HG02588 (cell line): ENCODE results near the gene ABHD4.
"Not testable (repeated sequence)": the region's sequence is repeated elsewhere in the genome, so short reads cannot be mapped to it uniquely, and the experiment has no call there.

Source experiments
- ATAC-seq: cut with Tn5 transposase; IDR thresholded peaks from one replicate; pipeline ENCODE4 v1.9.1; 2021; ENCODE audit warnings: mild to moderate bottlenecking, moderate library complexity; ENCODE audit not compliant: unreplicated experiment

The ABHD4 gene

DNA sequence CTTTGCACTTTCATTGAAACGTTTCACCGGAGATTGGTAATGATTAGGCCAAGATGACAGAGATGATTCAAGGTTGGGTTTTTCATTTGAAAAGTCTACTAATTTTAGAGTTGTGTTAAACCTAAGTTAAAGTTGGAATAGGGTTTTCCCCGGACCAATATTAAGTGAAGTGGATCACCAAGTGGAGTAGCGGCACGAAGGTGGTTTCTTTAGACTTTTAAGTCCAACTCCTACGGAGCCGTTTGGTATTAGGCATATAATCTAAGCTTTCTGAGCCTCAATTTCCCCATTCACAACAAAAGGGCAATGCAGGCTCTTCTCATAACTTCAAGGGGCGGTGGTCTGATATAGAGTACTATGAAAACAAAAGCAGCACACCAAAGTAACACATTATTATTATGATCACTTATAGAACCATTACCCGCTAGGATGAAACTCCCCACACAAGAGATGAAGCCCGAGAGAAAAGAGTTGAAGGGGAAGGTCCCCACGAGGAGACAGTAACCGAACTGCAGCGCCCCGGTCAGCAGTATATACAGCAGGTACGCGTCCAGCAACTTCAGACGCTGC, 9.5 kb upstream of the ABHD4 start:
- ATAC-seq, result no peak

DNA sequence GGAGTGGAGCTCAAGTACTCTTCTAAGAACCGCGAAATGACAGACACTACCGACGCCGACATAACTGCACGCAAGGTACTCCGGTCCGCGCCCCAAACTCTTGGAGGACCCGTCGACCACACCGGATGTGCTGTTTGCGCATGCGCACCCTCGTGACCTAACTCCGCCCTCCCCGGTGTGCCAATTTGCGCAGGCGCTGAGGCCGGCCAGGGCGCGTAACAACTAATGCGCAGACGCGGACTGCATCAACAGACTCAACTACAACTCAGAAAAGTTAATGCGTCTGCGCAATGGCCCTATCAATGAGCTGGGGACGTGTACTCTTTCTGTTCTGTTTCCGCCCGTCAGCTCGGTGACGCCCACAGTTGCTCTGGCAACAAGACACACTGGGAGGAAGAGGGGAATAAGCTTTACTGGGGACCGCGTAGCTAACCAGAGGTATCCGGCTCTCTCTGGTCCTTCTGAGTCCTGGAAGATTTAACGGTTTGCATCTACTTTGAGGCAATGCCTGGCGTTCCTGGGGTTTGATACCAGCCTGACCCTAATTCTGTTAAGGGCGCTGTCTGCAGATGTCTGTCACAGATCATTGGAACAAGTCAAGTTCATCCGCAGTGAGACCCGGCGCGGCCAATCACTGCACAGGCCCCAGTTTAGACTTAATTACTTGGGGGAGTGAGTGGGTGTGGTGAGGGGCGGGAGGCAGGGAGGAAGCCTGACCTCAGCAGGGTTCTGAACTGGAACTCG, 8.8 kb upstream of the ABHD4 start, which contains the start of gene DAD1:
TSS of gene DAD1 (minus strand) at position 129 of the 744 bp plus-strand sequence. CDS start at position 62, 67 bp downstream.
- peak; percentile 86 for ATAC-seq

DNA sequence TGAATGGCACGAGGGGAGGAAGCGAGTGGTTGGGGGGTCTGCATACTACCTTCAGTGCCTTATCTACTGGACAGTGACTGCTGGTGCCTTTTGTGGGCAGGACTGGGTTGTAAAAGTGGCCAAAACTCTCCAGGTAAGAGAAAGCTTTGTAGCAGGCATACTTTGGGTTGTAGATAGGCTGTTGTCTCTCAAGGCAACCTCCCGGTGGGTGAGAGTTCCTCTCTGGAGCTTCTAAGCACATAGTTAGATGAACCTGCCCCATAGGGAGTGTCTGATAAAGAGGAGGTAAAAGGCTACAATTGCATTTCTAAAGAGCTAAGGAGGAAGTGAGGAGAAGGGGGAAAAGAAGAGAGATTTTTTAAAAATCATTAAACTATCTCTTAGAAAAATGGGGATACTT, 4.9 kb upstream of the ABHD4 start:
- no peak for ATAC-seq

DNA sequence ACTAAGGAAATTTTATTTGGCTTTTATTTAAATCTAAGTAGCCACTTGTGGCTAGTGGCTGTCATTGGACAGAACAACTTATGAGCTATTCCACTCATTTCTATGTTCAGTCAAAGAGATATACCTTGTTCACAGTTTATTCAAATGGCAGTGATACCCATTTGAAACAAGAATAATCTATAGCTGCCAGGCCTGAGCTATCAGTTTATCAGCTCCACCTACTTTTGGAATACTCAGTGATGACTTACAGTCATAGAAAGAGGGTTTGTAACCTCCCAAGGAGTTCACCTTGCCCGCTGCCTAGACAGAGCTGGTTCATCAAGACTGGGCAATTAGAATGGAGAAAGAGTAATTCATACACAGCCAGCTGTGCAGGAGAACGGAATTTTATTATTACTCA, 4.5 kb upstream of the ABHD4 start:
- ATAC-seq, result no peak

DNA sequence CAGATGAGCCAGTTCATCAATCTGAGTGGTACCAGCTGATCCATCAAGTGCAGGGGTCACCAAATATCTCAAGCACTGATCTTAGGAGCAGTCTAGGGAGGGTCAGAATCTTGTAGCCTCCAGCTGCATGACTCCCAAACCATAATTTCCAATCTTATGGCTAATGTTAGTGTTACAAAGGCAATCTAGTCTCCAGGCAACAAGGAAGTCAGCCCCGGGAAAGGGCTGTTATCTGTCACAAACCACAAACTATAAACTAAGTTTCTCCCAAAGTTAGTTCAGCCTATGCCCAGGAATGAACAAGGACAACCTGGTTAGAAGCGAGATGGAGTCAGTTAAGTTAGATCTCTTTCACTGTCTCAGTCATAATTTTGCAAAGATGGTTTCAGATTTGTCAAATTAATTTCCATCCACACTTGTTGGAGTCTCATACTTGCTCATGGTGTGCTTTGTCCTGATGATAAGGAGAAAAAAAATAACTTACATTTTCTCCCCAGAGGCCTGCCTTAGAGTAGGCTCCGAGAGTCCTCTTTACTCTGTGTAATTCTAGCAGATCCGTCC, 3.9 kb upstream of the ABHD4 start:
- no peak for ATAC-seq

DNA sequence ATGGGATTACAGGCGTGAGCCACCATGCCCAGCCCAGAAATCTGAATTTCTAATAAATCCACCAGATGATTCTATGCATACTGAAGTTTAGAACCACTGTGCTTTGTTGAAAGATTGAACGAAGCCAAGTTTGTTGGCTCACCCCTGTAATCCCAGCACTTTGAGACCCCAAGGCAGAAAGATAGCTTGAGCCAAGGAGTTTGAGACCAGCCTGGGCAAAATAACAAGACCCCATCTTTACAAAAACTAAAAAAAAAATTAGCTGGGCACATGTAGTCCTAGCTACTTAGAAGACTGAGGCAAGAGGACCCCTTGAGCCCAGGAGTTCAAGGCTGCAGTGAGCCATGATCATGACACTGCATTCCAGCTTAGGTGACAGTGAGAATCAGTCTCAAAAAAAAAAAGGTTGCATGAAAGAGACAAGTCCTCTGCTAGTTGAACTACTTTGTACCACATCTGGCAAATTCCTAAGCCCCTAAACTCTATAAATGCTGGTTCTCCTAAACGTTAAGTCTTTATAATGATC, 1.7 kb upstream of the ABHD4 start:
- no peak for ATAC-seq

DNA sequence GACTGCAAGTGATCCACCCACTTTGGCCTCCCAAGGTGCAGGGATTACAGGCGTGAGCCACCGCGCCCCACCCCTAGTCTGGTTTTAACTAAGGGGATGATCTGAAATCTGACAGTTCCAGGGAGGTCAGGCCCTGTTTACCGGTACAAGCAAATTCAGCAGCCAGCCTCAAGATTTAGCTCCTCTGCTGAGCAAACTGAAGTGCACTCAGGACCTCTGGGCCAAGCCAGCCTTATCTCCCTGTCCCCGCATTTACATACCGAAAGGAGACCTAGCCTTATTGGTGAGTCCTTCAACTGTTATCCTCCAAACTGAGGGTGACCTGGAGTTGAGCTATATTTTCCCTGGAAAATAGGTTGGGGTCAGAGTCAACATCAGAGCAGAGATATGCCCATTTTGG, 835 bp upstream of the ABHD4 start:
- ATAC-seq, result no peak

DNA sequence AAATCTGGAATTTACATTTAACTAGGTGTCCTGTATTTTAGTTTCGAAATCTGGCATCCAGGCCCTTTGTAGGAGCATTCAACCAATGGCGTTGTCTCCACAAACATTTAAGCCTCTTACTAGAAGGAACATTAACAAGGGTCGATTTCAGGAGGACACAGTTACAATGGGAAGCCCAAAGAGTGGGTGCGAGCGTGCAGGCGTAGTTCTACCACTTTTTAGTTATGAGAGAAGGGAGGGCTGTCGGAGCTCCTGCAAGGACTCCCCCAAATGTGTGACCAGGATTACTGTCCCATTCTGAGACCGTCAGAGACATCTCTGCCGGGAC, 365 bp upstream of the ABHD4 start:
- ATAC-seq, result peak; percentile 23

DNA sequence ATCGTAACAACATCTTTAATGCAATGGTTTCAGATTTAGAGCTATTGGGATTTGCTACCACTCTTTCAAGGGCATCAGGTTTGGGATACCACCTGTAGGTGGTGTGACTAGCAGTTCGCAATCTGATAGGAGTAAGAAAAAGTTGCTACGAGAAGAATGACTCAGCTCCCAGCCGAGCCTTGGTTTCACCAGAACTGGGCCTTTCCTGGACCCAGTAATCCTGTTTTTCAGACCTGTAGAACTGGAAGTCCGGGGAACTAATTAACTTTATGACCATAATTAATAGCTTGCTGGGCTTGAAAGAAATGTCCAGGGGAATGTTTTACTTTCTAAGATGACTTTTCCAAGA, 770 bp downstream of the ABHD4 start:
- ATAC-seq, result no peak

DNA sequence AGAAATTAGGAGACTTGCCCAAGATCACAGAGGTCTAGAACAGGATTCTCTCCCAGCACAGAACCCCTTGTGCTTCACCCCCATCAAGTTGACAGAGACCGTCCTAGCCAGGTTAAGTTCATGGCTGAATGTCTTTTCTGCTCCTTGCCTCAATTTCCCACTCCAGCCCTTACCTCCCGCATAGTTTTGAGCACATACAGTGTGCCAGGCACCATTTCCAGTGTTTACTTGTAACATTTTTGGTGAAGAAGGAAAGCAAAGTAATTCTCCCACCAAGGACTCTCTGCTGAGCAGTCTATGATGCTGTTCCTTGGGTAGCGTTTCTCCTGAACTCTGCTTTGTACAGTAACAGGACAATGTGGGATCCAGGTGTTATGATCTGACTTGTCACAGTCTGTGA, 1.2 kb downstream of the ABHD4 start:
- no peak for ATAC-seq

DNA sequence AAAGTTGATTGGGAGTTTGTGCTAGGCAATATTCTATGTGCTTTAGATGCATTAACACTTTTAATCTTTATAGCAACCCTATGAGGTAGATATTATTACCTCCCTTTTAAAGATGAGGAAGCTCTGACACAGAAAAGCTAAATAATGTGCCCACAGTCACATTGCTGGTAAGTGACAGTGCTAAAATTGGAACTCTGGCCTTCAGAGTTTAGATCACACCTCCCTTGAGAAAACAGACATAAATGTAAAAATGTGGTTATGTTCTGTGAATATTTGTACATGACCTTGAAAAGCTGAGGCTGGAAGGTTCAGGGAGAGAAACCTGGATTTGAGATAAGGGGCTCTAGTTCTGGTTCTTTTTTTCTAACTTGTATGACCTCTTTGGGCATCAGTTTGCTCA, 1.9 kb downstream of the ABHD4 start:
- no peak for ATAC-seq

DNA sequence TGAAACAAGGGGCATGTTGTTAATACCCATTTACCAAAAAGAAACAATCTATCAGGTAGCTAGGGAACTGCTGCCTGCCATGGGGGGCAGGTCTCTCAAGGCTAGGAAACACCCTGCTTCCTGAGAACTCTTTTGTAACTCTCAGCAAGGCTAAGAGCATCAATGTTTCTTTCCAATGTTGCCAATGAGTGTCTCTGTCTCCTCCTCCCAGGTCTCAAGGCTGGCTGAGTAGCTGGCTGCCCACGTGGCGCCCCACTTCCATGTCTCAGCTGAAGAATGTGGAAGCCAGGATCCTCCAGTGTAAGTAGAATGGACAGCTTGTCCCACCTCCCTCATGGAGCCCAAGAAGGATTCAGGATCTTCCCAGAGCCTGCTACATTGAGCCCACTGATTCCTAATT, 3.4 kb downstream of the ABHD4 start:
- no peak for ATAC-seq

DNA sequence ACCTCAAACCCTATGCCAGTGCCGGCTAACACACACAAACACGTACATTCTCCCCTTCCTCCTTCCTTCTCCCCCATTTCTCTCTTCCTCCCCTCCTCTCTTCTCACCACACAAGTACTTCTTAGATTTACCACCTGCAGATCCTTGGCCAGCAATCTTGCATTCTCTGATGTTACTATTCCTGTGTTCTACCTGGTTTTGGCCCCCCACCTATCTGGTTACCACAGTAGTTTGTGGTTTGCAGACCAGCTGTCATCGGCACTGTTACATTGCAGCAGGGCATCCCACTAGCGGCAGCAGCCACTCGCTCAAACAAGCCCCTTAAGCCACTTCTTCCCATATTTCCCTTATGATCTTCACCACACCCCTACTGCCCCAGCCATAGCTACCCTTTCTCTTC, 3.9 kb downstream of the ABHD4 start:
- ATAC-seq, result no peak

DNA sequence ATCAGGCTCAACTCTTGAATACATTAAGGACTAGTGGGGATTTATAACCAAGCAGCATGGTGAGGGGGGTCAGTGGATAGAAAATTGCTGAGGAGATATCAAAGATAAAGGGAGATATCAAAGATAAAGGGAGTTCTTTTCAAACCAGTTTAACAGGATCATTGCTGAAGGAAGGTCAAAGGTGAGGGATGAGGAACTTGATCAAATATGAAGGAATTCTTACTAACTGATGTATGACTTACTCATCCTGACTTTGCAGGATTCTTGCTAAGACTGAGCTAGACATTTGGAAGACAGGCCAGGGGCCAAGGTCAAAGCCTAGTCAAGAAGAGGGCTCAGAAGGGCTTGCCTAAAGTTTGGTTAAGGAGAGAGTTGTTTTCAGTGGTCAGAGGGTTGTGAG, 4.8 kb downstream of the ABHD4 start:
- no peak for ATAC-seq

DNA sequence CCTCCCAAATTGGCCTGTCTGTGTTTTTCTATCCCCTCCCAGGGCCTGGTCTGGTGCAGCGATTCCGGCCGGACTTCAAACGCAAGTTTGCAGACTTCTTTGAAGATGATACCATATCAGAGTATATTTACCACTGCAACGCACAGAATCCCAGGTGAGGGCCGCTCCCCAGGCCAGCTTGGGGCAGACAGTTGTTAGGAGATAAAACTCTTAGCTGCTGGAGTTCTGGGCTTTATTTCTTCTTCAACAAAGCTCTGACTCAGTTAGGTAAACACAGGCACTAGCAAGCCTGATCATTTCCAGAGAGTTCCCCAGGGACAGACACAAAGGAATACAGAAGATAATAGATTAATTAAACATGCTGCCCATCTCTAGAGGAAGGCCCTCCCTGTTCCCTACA, 8.3 kb downstream of the ABHD4 start:
- ATAC-seq, result no peak

DNA sequence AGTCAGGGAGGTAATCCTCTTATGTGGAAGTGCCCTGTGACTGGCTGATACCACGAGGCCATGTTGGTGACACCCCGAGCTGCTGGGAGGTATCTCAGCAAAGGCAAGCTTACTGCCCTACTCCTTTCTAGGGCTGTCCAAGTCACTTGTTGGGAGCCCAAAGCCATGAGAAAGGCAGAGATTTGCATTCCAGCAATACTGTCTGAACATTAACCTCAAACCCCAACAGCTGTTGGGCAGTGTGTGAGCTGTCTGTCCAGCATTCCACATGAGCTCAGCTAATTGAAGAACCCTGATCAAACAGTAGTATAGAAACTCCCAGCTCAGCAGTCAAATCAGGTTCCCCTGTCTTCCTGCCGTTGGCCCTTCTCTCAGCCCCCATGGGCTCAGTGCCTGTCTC, 9.2 kb downstream of the ABHD4 start:
- no peak for ATAC-seq

DNA sequence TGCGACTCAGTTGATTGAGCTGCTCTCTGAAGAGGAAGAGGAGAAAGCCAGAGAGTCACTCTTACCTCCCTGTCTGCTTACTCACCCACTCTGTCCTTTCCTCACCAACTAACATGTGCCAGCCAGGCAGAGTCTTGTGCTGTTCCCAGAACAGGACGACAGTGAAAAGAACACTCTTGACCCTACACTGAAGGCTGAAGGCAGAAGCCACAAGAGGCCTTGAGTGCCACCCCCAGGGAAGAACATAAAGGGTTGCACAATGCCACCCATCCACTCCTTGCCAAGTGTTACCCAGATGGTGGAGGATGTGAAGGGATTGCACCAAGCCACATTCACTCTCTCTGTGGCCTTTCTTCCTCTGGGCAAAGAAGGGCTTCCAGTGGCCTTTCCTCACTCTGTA, 12.8 kb downstream of the ABHD4 start:
- no peak for ATAC-seq

DNA sequence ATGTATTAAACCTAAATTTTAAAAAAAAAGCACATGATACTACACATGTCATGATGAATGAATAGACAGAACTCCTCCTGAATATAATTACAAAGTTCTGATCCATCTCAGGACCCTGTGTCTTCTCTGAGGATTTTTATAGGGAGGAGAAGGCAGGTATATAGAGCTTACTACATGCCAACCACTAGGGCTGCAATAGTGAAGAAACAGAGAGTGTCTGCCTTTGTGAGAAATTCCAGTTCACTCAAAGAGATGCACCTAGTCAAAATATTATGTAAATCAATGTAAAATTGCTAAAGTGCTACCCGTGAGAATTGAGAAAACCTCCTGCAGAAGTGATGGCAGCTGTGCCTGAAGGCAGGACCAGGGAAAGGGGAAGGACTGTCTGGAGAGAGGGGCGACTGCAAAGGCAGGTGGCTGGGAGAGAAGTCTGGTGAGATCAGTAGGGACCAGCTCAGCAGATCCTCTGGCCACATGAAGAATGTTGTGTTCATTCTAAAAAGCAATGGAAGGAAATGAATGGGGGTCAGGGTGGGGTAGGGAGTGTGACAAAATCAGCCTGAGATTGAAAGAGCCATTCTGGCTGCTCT, 15.1 kb downstream of the ABHD4 start:
- ATAC-seq, result no peak

DNA sequence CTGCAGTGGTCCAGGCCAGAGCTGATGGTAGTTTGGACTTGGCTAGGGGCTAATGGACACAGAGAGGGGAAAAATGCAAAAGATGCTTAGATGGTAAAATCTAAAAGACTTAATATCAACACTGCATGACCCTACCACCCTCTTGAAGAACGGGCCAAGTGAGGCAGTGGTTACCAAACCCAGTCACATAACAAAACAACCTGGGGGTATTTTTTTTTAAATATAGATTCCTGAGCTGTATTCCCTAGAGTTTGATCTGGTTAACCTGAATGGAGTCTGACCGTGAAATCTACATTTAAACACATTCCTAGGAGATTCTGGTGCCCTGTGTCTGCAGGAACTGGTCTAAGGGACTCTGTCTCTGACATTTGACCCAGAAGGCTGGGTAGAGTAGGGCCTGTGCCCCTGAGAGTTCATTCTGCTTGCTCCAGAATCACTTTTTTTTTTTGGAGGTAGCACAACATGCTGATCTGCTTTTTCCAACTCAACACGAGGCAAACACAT, 15.7 kb downstream of the ABHD4 start:
- no peak for ATAC-seq

DNA sequence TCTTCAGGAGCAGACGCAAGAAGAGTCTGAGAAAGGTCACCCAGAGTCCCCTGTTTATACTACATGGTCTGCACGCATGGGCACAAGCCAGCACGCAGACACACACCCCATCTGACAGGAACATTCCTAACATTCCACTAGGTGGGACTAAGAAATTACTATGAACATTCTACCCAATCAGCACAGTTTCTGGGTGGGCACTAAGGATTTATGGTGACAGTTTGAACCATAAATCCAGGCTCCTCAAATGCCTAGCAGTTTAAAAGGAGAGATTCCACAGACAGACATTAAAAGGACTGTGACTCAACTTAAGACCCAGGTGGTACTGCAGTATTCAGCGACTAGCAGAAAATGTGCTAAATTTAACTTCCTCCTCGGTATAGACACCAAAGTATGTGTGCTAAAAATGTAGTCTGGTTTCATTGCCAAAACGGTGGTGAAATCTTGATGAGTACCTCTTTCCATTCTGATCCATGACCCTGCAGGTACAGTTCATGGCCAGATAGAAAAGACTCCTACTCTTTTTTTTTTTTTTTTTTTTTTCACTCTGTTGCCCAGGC, 16.2 kb downstream of the ABHD4 start:
- no peak for ATAC-seq

DNA sequence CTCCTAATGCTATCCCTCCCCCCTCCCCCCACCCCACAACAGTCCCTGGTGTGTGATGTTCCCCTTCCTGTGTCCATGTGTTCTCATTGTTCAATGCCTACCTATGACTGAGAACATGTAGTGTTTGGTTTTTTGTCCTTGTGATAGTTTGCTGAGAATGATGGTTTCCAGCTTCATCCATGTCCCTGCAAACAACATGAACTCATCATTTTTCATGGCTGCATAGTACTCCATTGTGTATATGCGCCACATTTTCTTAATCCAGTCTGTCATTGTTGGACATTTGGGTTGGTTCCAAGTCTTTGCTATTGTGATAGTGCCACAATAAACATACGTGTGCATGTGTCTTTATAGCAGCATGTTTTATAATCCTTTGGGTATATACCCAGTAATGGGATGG, 17.7 kb downstream of the ABHD4 start:
- ATAC-seq, result not testable (repeated sequence)

DNA sequence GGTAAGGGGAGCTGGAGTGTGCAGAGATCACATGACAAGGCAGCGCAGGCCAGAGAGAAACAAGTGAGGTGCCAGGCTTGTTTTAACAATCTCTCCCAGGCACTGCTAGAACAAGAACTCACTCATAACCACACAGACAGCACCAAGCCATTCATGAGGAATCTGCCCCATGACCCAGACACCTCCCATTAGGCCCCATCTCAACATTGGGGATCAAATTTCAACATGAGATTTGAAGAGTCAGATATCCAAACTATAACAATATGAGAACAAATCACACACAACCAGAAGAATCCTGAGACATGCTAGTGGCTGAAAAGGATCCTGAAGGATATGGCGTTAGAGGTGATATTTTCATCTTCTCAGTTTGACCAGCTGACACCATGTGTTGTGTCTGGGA, 24.2 kb downstream of the ABHD4 start:
- no peak for ATAC-seq
